NCI-H510A treated with DMSO at 0.1 percent for 48 hours (cell line): ENCODE data around the gene SARNP.
"Not testable (repeated sequence)": the region's sequence is repeated elsewhere in the genome, so short reads cannot be mapped to it uniquely, and the experiment has no call there.

Experiments
- DNase-seq: peaks from one replicate; lab custom pipeline; 2025; lab: John Stamatoyannopoulos, UW

SARNP gene, protein sequence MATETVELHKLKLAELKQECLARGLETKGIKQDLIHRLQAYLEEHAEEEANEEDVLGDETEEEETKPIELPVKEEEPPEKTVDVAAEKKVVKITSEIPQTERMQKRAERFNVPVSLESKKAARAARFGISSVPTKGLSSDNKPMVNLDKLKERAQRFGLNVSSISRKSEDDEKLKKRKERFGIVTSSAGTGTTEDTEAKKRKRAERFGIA

DNA sequence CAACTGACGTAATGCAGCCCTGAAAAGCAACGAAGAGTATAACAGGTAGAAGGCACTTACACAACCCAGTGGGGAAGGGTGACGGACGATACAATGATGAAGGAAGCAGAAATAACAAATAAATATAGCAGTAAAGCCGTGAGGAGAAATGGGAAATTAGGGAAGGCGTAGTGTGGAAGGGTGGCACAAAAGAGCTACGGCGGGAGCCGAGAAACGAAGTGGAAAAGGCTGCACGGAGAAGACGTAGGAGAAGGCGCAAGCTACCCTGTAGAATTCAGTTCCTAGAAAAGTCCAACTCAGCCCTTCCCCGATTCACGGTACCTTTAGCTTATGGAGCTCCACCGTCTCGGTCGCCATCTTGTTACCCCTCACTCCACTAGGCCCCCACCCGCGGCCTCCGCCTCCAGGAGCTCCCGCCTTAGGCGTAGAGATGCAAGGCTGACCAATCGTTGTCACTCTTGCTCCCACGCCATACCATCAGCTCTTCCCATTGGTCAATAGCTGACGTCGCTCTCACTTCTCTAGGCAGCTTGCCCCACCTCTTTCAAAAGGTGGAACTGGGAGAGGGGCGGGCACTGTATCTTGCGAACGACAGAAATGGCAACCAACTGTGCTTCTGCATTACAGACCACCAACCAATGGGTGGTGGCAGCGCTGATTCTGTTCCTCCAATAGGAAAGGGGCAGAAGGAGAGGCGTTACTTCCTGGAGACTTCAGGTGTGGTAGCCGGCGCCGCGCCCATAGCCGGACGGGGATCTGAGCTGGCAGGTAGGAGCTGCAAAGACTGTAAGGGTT is at the start of gene SARNP, which contains the start of gene ORMDL2:
Gene SARNP (minus strand): TSS at position 380 of the 795 bp plus-strand sequence. CDS start 23 bp downstream, at position 357.
Gene ORMDL2 (plus strand): TSS at position 697 of the 795 bp plus-strand sequence. CDS start 959 bp downstream, outside the sequence.
- DNase-seq = peak; percentile 99

DNA sequence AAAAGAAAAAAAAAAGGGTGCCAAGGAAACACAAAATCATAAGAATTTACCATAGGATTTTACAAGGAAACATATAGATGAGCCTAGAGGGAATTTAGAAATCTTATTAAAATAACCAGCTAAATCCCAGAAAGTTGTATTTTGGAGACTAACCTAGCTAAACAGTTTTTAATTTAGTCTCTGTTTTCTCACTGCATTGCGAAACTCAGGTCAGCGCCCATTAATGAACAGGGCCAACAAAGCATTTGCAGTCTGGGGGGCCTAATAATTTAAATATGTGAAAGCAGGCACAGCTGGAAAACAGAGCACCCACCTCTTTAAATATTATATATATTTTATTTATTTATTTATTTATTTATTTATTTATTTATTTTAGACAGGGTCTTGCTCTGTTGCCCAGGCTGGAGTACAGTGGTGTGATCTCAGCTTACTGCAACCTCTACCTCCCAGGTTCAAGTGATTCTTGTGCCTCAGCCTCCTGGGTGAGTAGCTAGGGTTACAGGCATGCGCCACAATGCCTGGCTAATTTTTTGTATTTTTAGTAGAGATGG is 49.0 kb upstream of the SARNP start:
- not testable (repeated sequence) for DNase-seq

DNA sequence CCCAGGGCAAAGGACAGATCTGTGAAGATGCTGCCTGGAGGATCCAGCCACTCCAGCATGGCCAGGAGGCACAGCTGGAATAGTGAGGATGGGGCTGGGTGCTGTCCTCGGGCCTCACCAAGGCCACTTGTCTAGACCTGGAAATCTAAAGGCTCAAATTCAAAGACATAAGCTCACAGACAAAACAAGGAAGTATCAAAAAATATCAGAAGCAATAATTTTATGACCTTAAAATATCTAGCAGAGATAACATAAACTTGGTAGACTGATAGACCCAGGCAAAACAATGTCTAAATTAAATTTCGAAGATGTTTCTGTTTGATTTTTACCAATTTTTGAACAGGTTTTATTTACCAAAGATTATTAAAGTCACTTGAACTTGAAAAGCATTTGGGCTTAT is 47.8 kb upstream of the SARNP start:
- no peak for DNase-seq

DNA sequence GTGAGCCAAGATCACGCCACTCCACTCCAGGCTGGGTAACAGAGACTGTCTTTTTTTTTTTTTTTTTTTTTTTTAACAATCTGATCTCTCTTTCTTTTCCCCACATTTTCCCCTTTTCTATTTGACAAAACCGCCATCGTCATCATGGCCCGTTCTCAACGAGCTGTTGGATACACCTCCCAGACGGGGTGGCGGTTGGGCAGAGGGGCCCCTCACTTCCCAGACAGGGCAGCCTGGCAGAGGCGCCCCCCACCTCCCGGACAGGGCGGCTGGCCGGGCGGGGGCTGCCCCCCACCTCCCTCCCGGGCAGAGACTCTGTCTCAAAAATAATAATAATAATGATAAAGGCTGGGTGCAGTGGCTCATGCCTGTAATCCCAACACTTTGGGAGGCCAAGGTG is 45.4 kb upstream of the SARNP start:
- not testable (repeated sequence) for DNase-seq

DNA sequence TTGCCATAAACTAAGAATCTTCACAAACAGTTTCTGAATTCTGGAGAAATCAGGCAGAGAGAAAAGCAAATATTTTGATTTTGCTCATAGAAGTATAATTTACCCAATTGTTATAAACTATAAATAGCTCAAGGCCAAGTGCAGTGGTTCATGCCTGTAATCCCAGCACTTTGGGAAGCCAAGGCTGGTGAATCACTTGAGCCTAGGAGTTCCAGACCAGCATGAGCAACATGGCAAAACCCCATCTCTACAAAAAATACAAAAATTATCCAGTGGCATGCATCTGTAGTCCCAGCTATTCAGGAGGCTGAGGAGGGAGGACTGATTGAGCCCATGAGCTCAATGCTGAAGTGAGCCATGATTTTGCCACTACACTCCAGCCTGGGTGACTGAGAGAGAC is 44.8 kb upstream of the SARNP start:
- DNase-seq = no peak

DNA sequence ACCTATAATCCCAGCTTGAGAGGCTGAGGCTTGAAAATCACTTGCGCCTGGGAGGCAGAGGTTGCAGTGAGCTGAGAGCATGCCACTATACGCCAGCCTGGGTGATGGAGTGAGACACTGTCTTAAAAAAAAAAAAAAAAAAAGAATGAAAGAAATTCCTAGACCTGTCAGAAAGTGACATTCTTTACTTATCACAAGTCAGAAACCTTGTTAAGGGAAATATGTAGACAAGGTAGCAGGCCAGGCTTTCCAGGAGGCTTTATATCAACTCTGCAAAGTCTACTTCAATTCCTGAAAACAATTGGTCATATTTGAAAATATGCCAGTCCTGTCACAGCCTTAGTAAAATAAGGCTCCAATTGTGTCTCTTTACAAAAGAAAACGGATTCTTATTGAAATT is 44.3 kb upstream of the SARNP start:
- no peak for DNase-seq

DNA sequence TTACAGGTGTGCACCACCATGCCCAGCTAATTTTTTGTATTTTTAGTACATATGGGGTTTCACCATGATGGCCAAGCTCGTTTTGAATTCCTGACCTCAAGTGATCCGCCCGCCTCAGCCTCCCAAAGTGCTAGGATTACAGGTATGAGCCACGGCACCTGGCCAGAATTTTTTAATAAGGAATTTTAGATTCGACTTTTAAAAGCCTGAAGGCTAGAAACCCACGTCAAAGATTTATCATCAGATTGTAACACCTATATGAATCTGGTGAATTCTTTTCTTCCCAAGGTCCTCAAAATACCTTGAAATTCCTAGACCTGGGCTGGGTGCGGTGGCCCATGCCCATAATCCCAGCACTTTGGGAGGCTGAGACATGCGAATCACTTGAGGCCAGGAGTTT is 43.9 kb upstream of the SARNP start:
- DNase-seq = no peak

DNA sequence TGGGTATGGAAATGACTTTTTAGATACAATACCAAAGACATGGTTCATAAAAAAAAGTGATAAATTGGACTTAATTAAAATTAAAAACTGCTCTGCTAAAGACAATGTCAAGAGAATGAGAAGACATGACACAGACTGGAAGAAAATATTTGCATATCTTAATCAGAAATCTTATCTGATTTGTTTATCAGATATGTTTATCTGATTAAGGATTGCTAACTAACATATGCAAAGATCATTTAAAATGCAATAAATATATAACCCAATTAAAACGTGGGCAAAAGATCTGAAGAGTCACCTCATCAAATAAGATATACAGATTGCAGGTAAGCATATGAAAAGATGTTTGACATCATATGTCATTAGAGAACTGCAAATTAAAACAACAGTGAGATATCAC is 35.2 kb upstream of the SARNP start:
- no peak for DNase-seq

DNA sequence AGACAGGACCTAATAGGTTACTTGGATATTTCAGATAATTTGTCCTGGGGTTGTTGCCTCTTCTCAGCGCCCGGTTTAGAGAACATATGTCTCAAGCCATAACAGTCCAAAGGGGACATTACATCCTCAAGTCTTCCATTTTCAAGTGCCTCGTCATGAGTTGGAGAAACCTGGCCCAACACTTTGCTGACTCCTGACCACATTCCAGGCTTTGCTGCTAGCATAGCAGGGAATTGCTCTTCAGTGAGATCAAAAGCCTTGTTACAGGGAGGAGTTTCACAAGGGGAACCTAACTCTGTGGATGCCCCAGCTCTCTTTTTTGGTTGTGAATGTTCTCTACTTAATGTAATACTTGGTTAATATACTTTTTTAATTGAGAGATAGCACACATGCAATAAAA is 33.4 kb upstream of the SARNP start:
- DNase-seq = no peak

DNA sequence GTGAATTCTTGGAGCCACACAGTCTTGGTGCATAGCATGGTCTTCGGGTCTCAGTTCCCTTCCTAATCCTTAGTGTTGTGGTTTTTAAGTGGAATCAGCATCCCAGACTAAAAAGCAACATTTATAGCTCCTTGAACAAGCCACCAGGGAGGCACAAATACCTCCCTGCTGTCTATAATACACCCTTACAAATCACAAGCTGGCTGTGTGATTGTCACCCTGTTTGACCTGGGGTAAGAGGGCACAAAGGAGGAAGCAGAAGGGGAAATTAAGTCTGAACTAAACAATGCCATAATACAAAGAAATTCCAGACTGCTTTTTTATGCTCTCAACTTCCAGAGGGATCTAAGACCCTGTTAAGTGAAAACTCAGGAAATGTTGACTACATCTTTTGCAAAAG is 32.9 kb upstream of the SARNP start:
- DNase-seq = no peak

DNA sequence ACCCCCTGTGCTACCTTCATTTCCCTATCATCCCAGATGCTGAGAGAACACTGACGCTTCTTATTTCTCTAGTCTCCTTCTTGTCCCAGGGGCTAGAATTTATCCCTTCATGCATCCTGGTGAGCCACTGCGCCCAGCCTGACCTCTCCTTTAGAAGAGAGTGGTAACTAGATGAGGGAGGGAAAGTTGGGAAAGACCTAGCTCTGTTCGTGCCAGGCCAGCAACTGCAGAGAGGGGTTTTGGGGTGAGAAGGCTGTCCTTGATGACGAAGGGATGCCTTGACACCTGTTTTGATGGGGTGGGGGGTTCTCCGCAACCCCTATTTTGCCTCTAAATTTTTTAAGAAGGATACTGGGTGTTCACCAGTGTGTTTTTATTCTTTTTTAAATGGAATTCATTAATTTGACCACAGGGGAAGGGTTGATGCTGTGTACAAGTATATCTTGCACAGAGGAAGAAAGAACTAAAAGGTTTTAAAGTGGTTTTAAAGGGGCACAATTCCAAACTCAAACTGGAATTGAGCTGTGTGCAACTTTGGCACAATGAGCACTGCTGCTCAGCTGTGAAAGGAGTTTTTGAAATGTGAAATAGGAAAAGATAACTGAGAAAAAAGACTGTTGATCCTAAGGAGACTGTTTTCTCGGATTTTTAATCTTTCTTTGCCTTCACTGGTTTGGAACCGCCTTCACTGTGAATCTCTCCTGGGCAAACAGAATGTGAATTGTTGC is 32.3 kb upstream of the SARNP start:
- no peak for DNase-seq

DNA sequence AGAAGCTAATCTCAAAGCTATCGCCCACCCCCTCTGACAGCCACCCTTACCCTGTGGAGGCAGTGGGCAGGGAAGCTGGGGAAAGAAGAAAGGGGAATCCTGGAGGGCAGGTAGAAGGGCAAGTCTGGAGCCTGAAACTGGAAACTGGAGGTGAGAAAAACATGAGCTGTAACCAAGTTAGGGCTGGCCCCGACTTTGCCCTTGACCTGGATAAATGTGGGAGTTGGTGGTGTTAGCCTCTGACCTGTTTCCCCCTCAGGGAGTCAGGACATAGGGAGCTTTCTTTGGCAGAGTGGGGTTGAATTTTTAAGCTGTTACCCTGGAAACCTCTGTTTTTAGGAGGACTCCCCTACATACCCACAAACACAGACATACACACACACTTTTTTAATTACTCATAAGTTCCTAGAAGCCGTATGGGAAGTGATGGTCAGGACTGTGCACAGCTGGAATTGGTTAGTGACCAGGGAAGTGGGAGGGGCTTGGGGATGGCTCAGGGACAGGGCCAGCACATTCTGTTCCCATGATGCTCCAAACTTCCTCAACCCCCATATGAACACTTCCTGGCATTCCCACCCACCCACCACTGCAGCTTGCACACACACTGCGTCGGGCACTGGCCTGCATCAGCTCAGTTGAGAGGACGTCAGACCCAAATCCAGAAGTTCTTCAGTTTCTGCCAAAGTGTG is 30.2 kb upstream of the SARNP start:
- no peak for DNase-seq

DNA sequence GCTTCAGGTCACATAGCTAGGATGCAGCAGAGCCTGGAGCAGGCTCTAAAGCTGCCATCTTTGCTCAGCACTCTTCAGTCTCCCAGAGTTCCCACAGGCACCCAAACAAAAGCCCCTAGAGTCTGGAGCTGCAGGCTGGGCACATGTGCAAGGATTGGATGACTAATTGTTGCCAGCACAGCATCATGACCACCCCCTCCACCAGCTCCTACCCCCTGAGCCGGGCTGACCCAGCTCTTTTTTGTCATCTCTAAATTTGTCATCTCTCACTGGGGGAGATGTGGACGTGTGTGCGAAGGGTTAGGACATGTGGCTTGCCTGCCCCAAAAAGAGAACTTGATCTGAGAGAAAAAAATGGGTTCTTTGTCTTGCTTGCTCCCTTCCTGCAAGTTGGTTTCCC is 29.5 kb upstream of the SARNP start:
- no peak for DNase-seq

DNA sequence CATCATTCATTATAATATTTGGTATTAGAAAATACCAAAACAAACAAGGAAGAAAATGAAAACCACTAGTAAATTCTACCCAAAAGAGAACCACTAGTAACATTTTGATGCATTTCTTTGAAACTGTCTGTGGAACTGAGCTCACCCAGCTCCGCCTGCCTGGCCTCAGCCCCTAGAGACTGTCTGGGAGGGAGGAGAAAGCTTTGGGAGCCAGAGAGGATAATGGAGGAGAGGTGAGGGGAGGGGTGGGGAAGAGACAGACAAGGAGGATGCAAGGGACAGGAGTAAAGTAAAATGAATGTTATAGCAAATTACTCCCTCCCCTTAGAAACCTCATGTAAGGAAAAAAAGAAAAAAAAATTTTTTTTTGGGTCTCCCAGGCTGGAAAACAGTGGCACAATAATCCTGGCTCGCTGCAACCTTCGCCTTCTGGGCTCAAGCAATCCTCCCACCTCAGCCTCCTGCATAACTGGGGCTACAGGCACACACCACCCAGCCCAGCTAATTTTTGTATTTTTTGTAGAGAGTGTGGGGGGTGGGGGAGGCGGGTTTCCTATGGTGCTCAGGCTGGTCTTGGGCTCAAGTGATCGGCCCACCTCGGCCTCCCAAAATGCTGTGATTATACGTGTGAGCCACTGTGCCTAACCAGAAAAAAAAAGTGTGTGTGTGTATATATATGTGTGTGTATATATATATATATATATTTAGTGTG is 28.4 kb upstream of the SARNP start:
- DNase-seq = no peak

DNA sequence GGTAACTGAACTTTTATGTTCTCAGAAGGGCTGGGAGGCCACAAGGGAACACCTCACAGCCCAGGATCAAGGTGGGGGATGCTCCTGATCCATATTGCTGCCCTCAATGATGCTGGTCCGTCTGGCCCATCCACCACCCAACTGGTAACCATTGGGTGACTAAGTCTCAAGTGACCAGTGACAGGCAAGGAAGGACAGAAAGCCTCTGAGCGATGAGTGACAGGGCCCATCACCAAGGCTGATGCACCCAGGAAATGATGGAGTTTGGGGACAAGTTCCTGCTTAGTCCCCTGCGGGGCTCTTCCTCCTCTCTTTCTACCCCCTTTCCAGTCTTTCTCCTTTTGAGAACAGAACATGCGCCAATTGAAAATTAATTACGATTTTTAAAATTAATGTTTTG is 27.8 kb upstream of the SARNP start:
- no peak for DNase-seq

DNA sequence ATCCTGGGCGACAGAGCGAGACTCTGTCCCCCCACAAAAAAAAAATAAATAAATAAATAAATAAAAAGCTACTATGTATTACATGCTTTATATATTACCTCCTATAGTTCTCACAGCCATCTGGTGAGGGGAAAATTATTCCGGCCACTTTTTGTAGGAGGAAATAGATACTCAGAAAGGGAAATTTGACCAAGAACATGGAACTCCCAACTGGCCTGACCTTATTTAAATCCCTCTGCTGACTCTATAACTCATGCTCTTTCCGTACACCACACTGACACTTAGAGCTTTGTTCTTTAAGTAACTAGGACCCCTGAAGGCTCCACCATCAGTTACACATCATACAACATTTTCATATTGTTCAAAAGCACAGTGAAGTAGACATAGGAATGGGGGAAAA is 27.4 kb upstream of the SARNP start:
- DNase-seq = no peak

DNA sequence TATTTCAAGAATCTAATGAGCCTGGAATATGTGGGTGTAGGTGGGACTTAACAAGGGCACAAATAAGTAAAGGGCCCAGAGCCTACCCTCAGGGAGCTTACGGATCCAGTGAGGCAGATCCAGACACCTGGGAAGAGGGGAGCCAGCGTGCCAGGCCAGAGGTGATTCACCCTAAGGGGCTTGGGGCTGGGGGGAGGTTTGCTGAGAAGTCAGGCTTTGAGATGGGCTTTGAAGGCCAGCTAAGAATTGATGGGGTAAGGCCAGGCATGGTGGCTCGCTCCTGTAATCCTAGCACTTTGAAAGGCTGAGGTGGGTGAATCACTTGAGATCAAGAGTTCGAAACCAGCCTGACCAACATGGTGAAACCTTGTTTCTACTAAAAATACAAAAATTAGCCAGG is 25.9 kb upstream of the SARNP start:
- DNase-seq = no peak

DNA sequence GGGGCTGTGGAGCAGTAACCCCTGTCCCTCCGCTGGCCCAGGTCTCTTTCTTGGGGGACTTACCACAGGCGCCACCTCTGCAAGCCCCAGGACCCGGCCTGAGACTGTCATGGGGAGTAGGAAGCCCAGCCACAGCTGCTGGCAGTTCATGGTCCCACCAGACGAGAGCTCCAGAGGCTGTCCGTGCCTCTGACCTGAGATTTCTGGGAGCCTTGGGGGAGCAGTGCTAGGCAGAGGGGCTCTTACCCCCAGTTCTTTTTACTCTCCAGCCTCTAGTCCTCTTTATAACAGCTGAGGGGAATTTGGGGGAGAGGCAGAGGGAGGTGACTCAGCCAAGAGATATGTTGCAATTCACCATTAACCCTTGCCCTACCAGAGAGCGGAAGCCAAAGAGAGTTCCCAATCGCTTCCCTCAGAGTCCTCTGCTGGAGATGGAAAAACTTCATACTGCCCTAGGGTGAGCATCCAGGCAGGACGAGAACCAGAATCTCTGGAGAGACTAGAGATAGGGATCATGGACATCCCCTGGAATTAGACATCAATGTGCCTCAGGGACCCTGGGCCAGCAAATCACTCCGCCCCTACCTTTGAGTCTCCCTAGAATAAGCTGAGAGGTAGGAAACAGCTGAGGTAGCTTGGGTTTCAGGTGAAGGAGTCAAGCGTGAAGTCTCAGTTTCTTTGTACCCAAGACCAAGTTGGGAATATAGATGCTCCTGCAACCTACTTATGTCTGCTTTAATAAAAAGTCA is 25.3 kb upstream of the SARNP start, which contains the start of gene MMP19:
Gene MMP19 (minus strand): TSS at position 256 of the 749 bp plus-strand sequence. CDS start 106 bp downstream, at position 150.
- no peak for DNase-seq

DNA sequence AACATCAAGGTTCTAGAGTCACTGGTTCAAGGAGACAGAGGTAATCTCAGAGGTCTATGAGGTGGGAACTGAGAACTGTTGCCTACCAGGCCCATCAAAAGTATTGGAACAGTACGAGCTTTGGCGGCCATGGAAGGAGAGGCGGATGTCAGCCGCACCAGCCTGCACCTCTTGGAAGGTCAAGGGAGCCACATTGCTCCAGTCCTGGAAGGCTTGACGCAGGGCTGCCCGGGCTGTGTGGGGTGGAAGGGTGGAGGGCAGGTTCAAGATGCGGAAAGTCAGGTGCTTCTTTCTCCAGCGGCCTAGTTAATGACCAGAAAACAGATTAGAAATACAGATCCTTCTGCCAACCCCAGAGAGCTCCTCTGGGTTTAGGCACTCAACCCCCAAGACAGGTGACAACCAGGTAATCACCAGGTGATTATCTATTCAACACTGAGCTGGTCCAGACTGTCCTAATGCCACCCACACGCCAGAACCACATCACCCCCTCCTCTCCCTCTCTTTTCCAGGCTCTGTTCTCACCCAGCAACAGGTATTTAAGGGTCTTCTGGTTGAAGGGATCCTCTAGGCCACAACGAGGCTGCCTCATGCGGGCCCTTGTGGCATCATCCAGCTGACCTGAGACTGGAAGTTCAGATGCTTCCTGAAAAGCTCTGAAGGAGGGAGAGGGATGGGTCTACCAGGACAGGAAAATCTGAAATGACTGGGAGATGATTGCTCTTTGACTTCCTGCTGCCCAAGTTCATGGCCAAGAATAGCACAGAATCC is 23.2 kb upstream of the SARNP start:
- no peak for DNase-seq
